ENCODE results near the gene PDE4A. TPM values are rescaled to one million over a fixed set of nuclear protein-coding genes. Genes with fewer than 3 reads are reported as not detected.

Gene PDE4A
- total and polyA plus RNA-seq, 7 donors = 4.1 to 29.0 (median 14.4) TPM

- no peak overlapping the region for H3K4me3 ChIP-seq
- DNase-seq (no peak), ATAC-seq (peak; percentile 41 to 66 (median 54))
- 32 to 48% (median 38%) methylated on average over 12 of the region's 12 CpGs for WGBS, 3 donors
- no peaks in the 10 kb centered on the region for H3K4me1 ChIP-seq
- TF ChIP-seq CTCF (IDR thresholded peaks at IDR 0.05) = peak; percentile 9
- H3K36me3 ChIP-seq (ENCODE audit: insufficient read depth in 1 of 2, low read depth in 1 of 2) = peaks cover 4 to 44% of the 10 kb centered on the region in 2 donors
- intact Hi-C loops (cut with DNase I) = loop anchor here (1.0 to 10.0 kb wide), 4 partner anchors 121 to 458 kb away; partner anchors contain the start of genes EIF3G (in 1 of the 2) and P2RY11 (in 1 of the 2)
- H3K27ac ChIP-seq = no peak overlapping the region
- no peaks in the 10 kb centered on the region for H3K27me3 ChIP-seq (ENCODE audit: insufficient read depth in 3 of 3, low read length in 2 of 3)
- H3K9me3 ChIP-seq = no peaks in the 10 kb centered on the region
Measured at GRCh38 chr19:10389863-10390262, 30.5 kb upstream of the PDE4A start.

DNA sequence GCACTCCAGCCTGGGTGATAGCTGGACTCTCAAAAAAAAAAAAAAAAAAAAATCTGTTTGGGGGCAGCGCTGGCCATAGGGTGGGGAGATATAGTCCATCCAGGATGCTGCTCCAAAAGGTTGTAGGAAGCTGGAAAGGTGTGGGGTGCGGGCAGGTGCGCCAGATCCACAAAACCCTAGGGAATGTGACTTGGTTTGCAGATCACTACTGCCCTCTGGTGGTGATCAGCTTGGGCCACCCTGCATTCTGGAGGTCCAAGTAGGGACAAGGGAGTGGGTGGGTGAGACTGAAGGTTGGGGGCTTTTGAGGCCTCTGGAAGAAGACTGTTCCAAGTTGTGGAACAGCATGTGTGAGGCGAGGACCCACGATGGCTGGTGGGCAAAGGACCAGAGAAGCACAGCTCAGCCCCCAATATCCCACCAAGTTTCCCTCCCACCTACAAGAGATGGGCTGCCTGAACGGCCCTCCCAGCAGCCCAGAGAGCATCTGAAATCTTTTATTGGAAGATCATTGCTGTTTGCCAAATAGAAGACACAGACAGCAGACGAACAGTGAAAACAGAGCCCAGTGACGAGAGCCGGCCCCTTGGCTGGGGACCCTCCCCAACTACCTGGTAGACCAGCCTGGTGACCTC, 29.6 kb upstream of the PDE4A start:
- TF ChIP-seq CTCF (IDR thresholded peaks at IDR 0.05) = peak; percentile 75
- intact Hi-C loops (cut with DNase I) = loop anchor here (1.0 to 10.0 kb wide), 3 partner anchors 121 to 458 kb away; partner anchors contain the start of genes EIF3G (in 1 of the 2) and P2RY11 (in 1 of the 2)
- no peaks in the 10 kb centered on the region for H3K4me1 ChIP-seq
- peak; percentile 57 to 72 for DNase-seq
- H3K27me3 ChIP-seq (ENCODE audit: insufficient read depth in 3 of 3, low read length in 2 of 3) = no peaks in the 10 kb centered on the region
- peaks cover 4 to 54% of the 10 kb centered on the region in 2 donors for H3K36me3 ChIP-seq (ENCODE audit: insufficient read depth in 1 of 2, low read depth in 1 of 2)
- H3K4me3 ChIP-seq = no peak overlapping the region
- ATAC-seq = peak; percentile 61 to 78 (median 68)
- WGBS, 3 donors = 44 to 59% (median 47%) methylated on average over 9 of the region's 9 CpGs
- H3K27ac ChIP-seq = no peak overlapping the region
- H3K9me3 ChIP-seq = no peaks in the 10 kb centered on the region

- H3K9me3 ChIP-seq = no peaks in the 10 kb centered on the region
- H3K36me3 ChIP-seq (ENCODE audit: insufficient read depth in 1 of 2, low read depth in 1 of 2) = peaks cover 4 to 55% of the 10 kb centered on the region in 2 donors
- no peak for DNase-seq
- TF ChIP-seq CTCF (IDR thresholded peaks at IDR 0.05) = no peak
- H3K4me1 ChIP-seq = no peaks in the 10 kb centered on the region
- 79 to 86% (median 82%) methylated on average over 6 of the region's 6 CpGs for WGBS, 3 donors
- H3K27ac ChIP-seq = no peak overlapping the region
- ATAC-seq = no peak
- no peaks in the 10 kb centered on the region for H3K27me3 ChIP-seq (ENCODE audit: insufficient read depth in 3 of 3, low read length in 2 of 3)
- intact Hi-C loops (cut with DNase I) = loop anchor here (5.0 to 10.0 kb wide), 2 partner anchors 277 to 460 kb away; partner anchors contain the start of genes EIF3G (in 1 of the 2) and P2RY11 (in 1 of the 2)
- H3K4me3 ChIP-seq = no peak overlapping the region
Measured at GRCh38 chr19:10392120-10392519, 28.2 kb upstream of the PDE4A start.

GRCh38 chr19:10393137-10393536, 27.2 kb upstream of the PDE4A start:
- intact Hi-C loops (cut with DNase I) = loop anchor here (5.0 to 10.0 kb wide), 2 partner anchors 278 to 461 kb away; partner anchors contain the start of genes EIF3G (in 1 of the 2) and P2RY11 (in 1 of the 2)
- H3K9me3 ChIP-seq = no peaks in the 10 kb centered on the region
- WGBS, 3 donors = 86 to 90% (median 86%) methylated on average over 22 to 24 of the region's 24 CpGs
- DNase-seq (no peak), ATAC-seq (no peak)
- H3K4me3 ChIP-seq = no peak overlapping the region
- H3K4me1 ChIP-seq = no peaks in the 10 kb centered on the region
- no peaks in the 10 kb centered on the region for H3K27me3 ChIP-seq (ENCODE audit: insufficient read depth in 3 of 3, low read length in 2 of 3)
- H3K36me3 ChIP-seq (ENCODE audit: insufficient read depth in 1 of 2, low read depth in 1 of 2) = peaks cover 4 to 55% of the 10 kb centered on the region in 2 donors
- no peak for TF ChIP-seq CTCF (IDR thresholded peaks at IDR 0.05)
- H3K27ac ChIP-seq = no peak overlapping the region

Data from psoas muscle (tissue), 8 donors.